GM21737 (cell line): ENCODE data around the gene COL15A1.

Experiments
- ATAC-seq: cut with Tn5 transposase; IDR thresholded peaks from one replicate; pipeline ENCODE4 v1.9.1; 2021; ENCODE audit warnings: mild to moderate bottlenecking, moderate library complexity; ENCODE audit not compliant: unreplicated experiment

COL15A1 gene

GRCh38 chr9:99103054-99103895 is 159.6 kb downstream of the COL15A1 start:
- no peak for ATAC-seq

GRCh38 chr9:99103901-99104458 is 160.3 kb downstream of the COL15A1 start:
- ATAC-seq: no peak

- ATAC-seq: peak; percentile 88
Measured at GRCh38 chr9:99104459-99105151, 160.9 kb downstream of the COL15A1 start, which contains the start of gene TGFBR1. Gene TGFBR1, plus strand, starts transcription at chr9:99105113. Its CDS starts 93 bp downstream, at chr9:99105206.

- ATAC-seq: peak; percentile 50
Measured at GRCh38 chr9:99105152-99106043, 161.7 kb downstream of the COL15A1 start.

GRCh38 chr9:99106044-99106375 is 162.3 kb downstream of the COL15A1 start:
- ATAC-seq: no peak

- ATAC-seq: no peak
Measured at GRCh38 chr9:99107421-99107820, 163.7 kb downstream of the COL15A1 start.

- ATAC-seq: no peak
Measured at GRCh38 chr9:99108131-99108530, 164.4 kb downstream of the COL15A1 start.

GRCh38 chr9:99109522-99109921 is 165.8 kb downstream of the COL15A1 start:
- ATAC-seq: no peak

GRCh38 chr9:99112750-99113413 is 169.2 kb downstream of the COL15A1 start:
- no peak for ATAC-seq

- no peak for ATAC-seq
Measured at GRCh38 chr9:99113414-99114048, 169.8 kb downstream of the COL15A1 start.

GRCh38 chr9:99114049-99114440 is 170.3 kb downstream of the COL15A1 start:
- ATAC-seq: no peak

GRCh38 chr9:99114846-99115500 is 171.3 kb downstream of the COL15A1 start:
- no peak for ATAC-seq

GRCh38 chr9:99116003-99116411 is 172.3 kb downstream of the COL15A1 start:
- ATAC-seq: no peak

- peak; percentile 94 for ATAC-seq
Measured at GRCh38 chr9:99118782-99119466, 175.2 kb downstream of the COL15A1 start.

- no peak for ATAC-seq
Measured at GRCh38 chr9:99119976-99120655, 176.4 kb downstream of the COL15A1 start.
